Epithelial cell of esophagus (primary cell): ENCODE data around the gene NID1.

Experiments used
- DNase-seq: peaks from one replicate; pipeline ENCODE4 v3.0.0; 2010; ENCODE audit warnings: low read depth
- H3K4me3 ChIP-seq: 2 replicates; pipeline ENCODE4 v1.5.1; 2011; ENCODE audit warnings: mild to moderate bottlenecking, low read length, control low read depth
- TF ChIP-seq, protein P1 (sequence below): IDR thresholded peaks from 2 replicates; pipeline ENCODE4 v1.5.1; 2011; ENCODE audit warnings: low read depth, mild to moderate bottlenecking, low read length, control low read depth, inconsistent platforms; ENCODE audit not compliant: insufficient read depth; ENCODE audit errors: missing control alignments

The NID1 gene

DNA sequence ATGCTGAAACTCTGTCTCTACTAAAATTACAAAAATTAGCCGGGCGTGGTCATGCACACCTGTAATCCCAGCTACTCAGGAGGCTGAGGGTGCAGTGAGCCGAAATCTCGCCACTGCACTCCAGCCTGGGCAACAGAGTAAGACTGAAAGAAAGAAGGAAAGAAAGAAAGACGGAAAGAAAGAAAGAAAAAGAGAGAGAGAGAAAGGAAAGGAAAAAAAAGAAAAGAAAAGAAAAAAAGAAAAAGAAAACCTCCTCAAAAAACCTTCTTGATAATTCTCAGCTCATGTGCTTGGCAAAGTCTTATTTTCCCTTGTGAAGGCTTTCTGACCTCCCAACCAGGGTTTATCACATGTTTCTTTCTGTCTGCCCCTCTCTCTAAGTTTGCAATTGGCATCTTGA lies 7.3 kb downstream of the NID1 start:
- TF ChIP-seq, protein P1, sequence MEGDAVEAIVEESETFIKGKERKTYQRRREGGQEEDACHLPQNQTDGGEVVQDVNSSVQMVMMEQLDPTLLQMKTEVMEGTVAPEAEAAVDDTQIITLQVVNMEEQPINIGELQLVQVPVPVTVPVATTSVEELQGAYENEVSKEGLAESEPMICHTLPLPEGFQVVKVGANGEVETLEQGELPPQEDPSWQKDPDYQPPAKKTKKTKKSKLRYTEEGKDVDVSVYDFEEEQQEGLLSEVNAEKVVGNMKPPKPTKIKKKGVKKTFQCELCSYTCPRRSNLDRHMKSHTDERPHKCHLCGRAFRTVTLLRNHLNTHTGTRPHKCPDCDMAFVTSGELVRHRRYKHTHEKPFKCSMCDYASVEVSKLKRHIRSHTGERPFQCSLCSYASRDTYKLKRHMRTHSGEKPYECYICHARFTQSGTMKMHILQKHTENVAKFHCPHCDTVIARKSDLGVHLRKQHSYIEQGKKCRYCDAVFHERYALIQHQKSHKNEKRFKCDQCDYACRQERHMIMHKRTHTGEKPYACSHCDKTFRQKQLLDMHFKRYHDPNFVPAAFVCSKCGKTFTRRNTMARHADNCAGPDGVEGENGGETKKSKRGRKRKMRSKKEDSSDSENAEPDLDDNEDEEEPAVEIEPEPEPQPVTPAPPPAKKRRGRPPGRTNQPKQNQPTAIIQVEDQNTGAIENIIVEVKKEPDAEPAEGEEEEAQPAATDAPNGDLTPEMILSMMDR = no peak
- DNase-seq = no peak
- H3K4me3 ChIP-seq = no peak overlapping the region

DNA sequence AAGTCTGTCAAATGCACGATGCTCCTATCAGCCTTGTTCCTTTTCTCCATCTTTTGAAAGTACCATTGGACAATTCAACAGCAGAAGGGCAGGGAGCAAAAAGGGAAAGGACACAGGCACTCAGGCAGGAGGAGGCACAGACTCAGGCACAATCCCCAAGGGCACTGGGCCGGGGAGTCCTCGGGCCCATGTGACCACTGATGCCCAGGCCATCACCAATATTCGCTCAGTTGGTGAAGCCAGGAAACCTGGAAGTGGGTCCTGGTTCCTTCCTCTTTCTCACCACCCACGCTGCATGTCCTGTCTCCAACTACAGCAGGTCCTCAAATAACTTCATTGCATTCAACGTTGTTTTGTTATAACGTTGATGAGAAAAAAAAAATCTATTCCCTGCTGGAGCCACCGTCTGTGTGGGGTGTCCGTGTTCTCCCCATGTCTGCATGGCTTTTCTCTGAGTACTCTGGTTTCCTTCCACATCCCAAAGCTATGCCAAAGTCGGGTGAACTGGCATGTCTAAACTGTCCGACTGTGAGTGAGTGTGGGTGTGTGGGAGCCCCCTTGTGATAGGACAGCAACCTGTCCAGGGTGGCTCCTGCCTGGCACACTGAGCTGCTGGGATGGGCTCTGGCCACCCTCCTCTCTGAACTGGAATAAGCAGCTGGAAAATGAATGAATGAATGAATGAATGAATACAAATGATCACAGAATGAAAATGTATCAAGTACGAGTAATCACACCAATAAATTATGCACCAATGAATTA lies 12.5 kb downstream of the NID1 start:
- H3K4me3 ChIP-seq = no peak overlapping the region
- TF ChIP-seq, protein P1 = no peak
- DNase-seq = no peak

DNA sequence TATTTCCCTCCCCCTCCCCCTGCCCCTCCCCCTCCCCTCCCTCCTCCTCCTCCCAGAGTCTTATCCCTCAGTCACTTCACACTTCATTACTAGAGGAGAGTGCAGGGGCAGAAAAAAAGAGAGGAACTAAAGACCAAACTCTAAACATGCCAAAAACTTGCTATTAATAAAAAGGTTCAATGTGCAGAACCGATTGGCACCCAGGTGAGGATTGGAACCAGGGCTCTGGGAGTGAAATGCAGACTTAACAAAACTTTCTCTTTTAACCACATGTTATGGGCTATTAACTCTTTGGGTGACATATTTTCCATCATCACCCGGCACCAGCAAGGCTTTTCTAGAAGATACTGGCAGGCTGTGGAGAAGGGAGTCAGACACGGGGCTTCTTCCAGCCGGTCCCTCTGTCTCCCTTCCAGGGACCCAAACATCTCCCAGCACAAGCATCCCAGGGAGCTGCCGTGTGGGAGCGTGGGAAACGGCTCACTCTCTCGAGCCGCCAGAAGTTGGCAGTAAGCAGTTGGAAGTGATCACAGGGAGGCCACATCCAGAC lies 13.6 kb downstream of the NID1 start:
- H3K4me3 ChIP-seq = no peak overlapping the region
- TF ChIP-seq, protein P1 = no peak
- no peak for DNase-seq

DNA sequence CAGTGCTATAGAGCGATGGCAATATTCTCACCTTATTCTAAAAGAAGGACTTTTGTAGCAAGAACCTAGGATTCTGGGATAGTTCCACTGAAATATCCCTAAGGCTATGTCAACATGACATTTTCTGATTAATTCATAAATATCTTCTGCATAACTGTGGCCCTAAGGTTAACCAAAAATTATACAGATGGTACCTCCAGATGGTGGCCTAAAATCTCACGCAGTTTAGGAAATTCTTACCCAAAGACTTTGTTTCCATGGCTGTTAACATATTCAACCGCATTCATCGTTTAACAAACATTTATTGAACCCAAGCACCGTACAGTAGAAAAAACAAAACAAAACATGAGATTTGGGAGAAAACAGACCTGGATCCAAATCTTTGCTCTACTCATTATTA lies 19.1 kb downstream of the NID1 start:
- DNase-seq = no peak

DNA sequence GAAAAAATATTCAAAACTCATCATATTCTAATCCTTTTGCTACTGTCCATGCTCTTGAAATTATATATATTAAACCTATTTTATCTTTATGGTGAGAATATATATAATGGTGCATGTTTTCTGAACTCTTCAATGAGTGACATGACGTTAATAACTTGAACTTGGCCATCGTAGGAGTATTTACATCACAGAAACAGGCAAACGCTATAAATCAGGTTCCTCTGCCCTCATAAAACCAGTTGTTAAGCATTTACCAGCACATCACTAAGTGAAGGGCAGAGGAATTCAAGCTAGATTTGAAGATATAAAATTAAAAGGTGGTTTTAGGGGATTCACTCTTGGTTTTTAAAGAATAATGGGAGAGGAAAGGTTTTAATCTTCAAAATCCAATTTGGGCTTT lies 20.5 kb downstream of the NID1 start:
- H3K4me3 ChIP-seq = no peak overlapping the region
- DNase-seq = no peak
- TF ChIP-seq, protein P1 = no peak

More for the DNA sequence above, 19.1 kb downstream of the NID1 start:
- no peak overlapping the region for H3K4me3 ChIP-seq
- TF ChIP-seq, protein P1 = no peak

DNA sequence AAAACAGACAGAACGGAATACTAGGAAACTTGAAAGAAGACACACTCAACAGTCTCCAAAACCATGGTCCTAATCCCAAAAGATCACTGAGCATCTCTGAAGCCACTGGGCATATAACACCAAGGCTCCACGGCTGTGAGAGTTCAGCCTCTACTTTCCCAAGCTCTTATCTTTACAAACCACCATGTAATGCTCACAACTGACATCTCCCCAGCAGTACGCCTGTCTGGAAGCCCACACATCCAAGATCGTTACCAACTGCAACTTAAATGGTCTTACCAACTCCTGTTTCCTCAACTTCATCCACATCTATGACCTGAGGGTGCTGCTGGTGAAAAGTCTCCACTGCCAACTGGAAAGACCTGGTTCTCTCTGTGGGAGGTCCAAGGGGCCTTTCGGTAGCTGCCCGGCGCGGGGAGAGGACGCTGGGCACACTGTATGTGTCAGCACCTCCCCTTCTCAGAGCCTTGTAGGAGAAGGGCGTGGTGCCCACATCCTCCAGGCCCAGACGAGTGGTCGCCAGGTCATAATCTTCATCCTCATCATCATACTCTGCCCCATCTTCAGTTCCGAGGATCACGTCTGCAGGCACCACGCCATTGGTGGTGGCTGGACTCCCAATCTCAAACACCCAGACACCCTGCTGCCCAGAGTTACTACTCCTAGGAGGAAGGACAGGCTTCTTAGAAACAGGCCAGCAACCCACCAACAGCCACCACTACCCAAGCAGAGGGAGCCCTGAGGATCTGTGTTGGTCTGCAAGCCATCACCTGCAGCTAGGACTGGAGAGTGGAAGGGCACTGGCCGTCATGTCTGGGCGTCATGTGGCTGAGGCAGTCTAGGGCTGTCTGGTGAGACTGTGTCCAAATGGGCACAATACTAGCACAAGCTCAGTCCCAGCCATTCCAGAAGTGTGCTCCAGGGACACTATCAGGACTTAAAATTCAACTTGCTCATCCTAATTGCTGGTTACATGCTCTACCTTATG lies 23.0 kb downstream of the NID1 start:
- no peak for DNase-seq
- TF ChIP-seq, protein P1 = no peak
- H3K4me3 ChIP-seq = no peak overlapping the region
